GM18517 (cell line): Measurements from ENCODE around the gene CSF1R.
"Not testable (repeated sequence)": the region's sequence is repeated elsewhere in the genome, so short reads cannot be mapped to it uniquely, and the experiment has no call there.

ENCODE experiments used
- ATAC-seq: cut with Tn5 transposase; IDR thresholded peaks from one replicate; pipeline ENCODE4 v1.9.1; 2021; ENCODE audit warnings: mild to moderate bottlenecking, moderate library complexity; ENCODE audit not compliant: unreplicated experiment

Gene CSF1R

DNA sequence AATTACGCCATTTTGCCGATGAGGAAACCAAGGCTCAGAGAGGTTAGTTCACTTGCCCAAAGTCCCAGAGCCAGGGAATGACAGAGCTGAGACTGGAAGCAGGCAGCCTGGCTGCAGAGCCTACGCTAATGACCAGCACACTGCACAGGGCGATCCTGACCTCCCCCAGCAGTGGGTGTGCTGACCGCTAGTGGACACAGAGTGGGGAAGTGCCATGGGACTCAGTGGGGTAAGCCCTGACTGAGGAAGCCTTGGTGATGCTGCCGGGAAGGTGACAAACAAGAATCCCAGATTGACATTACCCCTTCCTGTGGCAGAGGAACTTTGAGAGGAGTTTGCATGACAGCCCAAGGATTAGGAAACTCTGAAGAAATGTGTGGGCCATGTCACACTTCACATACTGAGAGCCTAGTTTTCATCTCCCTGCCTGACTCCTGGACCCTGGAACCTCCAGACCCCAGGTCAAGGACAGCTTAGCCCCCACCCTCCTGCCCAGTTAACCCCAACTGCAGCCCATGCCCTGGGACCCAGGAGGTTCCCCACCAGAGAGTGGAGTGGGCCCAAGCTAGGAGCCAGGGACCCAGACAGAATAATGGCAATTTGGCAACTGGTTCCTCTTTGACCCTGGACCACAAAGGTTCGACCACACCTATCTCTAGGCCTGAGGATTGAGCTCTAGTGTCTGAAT, 19.7 kb upstream of the CSF1R start:
- no peak for ATAC-seq

DNA sequence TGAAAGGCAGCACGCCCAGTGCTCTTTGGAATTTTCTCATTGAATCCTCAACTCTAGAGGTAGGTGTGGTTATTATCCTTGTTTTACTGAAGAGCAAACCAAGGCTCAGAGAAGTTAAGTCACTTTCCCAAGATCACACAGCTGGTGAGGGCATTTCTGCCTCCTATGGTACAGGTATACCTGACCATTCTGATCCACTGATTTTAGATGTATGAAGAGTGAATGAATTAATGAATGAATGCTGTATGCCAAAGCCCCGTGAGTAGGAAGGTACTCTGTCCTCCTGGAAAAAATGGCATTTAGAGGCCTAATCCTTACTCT, 18.2 kb upstream of the CSF1R start:
- no peak for ATAC-seq

DNA sequence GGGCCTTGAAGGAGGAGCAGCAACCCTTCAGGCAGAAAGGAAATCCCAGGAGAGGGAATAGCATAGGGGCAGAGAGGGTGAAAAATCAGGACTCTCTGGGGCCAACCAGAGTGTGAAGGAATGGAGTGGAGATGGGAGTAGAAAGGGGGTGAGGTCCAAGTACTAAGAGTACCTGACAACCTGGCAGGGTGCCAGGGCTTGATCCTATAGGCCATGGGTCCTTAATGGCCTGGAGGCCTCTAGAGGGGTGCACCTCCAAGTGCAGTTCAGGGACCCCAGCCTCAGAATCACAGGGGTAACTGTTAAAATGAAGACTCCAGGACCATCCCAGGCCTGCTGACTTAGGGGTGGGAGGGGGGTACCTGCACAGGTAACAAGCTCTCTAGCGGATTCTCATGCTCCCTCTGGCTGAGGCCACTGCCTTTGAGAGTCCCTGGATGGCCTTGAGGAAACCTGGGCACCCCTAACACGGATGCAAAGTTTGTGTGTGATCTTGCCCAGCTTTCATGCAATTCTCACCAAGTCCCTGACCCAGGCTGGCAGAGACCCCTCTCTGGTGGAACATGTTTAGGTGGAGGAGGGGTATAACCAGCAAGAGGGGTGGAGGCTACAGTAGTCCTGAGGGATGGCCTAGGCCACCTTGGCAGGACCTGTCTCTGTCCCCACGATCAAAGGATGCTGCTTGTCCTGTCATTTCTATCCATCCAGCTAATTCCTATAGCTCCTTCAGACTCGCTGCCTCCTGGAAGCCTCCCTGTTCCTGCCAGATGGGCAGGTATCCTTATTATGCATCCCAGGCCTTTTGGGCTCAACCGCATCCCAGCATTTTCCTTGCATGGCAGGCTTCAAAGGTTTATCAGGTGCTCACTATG, 17.6 kb upstream of the CSF1R start:
- ATAC-seq, result no peak

DNA sequence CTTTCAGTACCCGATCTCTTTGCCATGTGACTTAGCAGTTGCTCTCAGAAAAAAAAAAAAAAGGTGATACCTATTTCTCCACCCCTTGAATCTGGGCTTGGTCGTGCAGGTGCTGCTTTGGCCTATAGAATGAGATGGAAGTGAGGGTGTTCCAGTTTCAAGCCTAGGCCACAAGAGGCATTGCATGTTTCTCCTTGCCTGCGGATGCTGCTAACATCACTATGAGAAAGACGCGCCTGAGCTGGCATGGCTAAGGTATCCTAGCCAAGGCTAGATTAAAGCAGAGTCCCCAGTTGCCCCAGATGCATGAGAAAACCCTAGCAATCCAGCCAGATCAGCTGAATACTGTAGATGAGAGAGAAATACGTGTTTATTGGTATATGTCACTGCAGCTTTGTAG, 14.7 kb upstream of the CSF1R start:
- no peak for ATAC-seq

DNA sequence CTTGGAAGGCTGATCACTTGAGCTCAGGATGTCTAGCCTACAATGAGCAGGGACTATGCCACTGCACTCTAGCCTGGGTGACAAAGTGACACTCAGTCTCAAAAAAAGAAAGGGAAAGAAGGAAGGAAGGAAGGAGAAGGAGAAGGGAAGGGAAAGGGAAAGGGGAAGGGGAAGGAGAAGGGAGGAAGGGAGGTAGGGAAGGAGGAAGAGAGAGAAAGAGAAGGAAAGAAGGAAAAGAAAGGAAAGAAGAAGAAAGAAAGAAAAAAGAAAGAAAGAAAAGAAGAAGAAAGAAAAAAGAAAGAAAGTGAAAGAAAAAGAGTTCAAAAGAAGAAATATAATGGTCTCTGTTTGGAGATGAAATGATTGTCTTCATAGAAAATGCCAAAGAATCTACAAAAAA, 10.8 kb upstream of the CSF1R start:
- no peak for ATAC-seq

DNA sequence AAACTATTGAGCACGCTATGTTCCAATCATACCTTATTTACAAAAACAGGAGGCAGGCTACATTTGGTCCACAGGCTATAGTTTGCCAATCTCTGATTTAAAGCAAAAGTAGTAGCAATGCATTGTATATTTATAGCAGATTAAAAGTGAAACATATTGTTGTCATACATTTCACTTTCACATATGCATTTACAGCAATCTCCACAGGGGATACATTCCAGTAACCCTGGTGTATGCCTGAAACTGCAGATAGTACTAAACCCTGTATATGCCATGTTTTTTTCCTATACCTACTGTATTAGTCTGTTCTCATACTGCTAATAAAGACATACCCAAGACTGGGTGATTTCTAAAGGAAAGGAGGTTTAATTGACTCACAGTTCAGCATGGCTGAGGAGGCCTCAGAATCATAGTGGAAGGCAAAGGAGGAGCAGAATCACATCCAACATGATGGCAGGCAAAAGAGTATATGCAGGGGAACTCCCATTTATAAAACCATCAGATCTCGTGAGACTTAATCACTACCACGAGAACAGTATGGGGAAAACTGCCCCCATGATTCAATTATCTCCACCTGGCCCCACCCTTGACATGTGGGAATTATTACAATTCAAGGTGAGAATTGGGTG, 5.9 kb upstream of the CSF1R start:
- ATAC-seq, result peak; percentile 76

DNA sequence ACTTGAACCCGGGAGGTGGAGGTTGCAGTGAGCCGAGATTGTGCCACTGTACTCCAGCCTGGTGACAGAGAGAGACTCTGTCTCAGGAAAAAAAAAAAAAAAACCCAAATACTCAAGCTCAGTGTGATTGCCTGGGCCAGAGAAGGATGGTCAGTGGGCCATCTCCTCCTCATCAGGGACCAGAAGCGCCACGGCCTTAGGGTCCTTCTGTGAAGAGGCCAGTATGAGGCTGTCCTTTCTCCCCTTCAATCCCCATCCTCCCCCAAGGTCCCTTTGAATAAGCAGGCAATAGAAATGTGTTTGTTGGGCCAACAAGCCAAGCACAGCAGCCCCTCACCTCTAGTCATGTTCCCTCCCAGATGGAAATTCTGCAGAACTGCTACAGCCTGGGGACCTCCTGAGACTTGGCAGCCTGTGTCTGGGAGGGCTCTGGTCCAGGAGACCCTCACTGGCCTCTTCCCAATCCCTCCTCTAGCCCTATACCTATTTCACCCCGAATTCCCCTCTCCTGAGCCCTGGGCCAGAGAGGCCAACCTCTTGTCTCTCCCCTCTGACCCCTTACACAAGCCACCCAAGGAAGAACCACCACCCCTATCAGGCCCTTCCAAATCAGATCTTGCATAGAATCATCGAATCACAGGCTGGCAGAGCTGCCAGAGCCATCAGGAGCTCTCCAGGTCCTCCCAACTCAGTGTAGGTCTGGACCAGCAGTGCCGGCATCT, 1.0 kb downstream of the CSF1R start:
- ATAC-seq, result no peak

DNA sequence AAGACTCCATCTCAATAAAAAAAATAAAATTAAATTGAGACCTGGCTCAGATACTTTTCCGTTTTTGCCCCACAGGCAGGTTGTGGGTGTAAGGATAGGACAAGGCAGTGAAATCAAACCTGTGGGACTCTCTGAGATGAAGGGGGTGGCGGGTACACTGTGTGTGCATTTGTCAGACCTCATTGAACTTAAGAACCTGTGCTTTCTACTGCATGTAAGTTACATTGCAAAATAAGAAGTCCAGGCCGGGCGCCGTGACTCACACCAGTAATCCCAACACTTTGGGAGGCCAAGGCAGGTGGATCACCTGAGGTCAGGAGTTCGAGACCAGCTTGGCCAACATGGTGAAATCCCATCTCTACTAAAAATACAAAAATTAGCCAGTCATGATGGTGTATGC, 1.6 kb downstream of the CSF1R start:
- not testable (repeated sequence) for ATAC-seq

DNA sequence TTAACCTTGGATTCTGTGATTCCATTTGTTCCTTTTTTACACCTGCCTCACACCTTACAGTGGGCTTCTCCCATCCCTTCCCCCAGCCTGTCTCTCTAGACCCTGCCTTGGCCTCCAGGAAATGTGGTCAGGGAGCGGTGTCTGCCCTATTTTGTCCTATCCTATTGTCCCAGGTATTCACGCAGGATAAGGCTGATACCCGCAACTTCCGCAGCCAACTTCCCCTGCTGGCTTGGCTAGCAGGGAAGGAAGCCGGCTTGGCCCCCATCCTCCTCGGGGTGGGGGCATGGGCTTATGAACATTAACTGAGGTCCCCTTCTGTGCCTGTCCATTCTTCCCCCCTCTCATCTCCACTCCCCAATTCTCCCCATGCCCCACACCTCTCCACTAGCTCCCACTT, 3.5 kb downstream of the CSF1R start:
- no peak for ATAC-seq

DNA sequence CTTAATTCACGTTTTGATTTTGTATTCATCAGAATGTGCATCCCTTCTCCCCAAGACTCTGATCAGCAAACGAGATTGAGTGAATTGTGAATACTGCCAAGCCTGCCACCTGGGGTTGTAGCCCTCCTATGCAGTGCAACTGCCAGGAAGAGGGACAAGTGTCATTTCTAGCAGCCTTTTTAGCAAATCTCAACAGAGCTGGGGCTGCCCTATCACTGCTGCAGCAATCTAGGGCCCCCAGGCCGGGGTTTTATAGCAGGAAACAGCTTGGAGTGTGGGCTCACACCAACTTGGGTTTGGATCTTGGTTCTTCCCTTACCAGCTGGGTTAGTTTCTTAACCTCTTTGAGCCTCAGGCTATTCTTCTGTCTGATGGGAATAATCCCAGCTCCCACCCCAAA, 4.0 kb downstream of the CSF1R start:
- ATAC-seq, result no peak

DNA sequence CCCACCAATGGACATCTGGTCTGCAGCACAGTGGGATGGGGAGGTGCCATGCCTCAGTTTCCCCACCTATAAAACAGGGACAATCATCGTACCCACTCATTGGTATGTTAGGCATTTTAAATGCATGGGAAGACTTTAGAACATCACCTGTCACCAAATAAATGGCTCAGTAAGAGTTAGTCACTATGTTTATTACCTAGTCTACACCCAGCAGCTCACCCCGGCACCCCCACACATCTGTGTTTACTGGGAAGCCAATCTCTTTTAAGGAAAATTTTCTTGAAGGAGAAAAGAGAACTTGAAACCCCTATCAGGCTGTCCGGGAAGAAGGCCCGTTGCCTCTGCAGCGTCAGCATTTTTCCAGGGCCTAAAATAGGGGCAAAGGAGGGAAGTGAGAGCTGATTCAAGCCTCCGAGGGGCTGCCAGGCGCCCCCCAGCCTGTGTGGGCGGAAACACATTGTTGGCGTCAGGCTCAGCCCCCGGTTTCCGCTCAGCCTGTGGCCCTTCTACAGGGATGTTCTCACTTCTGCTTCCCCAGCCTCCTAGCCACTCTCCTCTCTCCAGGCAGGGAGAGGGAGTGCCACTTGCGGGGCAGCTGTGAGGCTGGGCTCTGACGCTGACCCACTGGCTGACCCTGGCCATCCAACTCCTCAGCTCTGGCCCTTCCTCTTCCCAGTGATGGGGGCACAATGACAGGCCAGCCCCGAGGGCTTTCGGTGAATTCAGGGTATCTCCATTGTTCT, 4.6 kb downstream of the CSF1R start:
- peak; percentile 72 for ATAC-seq

DNA sequence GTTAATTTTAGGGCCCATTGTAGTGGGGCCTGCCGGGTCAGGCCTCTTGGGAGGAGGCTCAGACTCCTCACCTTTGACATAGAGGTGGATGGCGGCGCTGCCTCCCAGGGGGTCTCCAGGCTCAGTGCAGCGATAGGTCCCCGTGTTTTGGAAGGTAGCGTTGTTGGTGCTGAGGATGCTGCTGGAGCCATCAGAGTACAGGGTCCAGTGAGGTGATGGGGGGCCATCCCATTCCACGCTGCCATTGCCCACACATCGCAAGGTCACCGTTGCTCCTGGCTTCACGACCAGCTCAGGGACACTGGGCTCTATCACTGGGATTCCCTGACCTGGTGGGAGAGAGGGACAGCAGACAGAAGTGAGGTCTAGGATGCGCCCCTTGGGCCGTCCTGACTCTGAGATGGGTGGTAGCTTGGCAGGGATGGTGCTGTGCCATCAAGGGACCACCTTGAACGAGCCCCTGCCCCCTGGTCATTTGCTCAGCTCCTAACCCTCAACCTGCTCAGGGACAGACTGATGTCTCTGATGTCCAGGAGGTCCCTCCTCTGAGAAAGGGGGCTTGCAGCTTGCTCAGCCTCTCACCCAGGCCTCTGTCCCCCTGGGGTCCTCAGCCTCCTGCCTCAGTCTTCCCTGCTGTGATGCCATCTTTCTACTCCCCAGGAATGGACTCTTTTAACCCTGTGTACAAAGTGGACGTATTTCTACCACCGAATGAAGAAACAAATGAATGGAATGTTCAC, 5.5 kb downstream of the CSF1R start:
- ATAC-seq, result no peak

DNA sequence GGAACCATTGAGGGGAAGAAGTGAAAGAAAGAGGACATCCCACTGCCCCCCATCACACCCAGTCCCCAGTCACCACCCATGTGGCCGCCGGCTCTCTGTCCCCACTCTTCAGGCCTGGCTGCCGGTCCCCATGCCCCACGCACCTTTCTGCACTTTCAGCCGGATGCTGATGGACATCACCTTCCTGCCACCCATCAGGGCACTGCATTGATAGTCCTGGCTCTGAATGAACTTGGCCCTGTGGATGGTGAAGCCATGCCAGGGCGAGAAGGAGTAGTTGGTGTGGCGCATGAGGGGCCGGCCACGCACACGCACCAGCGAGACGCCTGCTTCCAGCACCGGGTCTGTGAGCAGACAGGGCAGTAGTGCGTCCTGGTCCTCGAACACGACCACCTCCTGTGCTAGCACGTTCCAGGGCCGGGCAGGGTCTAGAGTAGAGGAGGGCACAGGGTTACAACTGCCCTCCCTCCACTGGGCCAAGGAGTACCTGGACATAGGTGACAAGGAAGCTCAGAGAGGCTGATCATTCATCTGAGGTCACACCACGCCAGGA, 6.4 kb downstream of the CSF1R start:
- ATAC-seq, result no peak

DNA sequence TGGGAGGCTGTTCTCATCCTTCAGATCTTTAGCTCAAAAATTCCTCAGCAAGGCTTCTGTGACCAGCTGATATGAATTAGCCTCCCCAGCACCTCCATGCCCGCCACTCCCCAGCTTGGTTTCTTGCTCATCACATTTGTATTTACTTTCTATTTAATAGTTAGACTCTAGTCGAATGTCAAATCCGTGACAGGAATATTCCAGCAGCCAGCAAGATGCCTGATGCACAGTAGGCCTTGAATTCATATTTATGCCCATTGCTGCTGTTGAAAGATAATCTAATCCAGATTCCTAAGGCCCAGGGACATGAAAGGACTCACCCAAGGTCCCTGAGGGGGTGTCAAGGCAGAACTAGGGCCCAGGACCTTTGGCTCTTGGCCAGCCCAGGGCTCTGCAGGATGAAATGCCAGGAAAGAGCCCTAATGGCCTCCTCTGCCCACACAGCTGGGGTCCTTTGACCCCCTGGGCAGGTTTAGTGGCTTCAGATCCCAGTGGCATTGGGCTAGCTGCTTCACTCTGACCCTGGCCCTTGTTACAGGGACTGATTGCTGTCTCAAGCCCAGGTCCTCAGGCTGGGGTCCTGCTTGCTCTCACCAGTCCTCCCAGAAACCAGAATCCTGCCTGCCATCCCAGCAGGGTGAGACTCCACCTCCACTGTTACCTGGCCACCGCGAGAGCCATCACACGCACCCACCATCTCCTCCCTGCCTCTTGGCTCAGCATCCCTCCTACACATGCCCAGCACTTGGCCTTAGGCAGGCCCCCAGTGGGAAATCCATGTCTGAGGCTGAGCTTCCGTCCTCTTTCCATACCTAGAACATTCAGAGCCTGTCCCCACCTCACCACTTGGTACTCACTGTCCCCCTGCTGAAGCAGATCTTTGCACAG, 7.3 kb downstream of the CSF1R start:
- no peak for ATAC-seq

DNA sequence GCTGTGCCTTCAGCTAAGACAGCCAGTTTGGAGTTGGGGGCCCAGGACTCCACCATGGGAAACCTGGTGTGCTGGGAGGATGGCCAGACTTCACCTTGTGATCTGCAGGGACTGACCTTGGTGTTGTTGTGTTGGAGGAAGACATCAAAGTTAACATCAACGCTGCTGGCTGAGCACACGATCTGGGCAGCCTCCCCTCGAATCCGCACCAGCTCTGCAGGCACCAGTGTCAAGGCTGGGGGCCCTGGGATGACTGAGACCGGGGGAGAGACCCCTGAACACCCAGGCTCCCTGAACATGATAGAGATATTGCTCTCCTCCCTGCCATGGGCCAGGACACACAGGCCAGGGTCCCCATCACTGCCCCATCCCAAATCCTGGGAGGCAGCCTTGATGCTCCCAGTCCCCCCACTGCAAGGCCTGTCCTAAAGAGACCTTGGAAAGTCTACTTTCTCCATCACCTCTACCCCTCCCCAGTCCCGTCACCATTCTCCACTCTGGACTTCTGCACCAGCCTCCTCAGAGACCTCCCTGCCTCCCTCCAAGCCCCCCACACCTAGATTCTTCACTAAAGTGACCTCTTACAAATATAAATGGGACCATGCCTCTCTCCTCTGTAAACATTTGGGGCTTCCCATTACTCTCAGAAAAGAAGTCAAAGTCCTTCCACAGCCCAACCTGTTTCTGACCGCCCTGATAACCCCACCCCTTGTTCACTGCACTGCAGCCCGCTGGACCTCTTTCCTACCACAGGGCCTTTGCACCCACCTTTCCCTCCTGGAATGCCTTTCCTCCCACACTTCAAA, 8.2 kb downstream of the CSF1R start:
- ATAC-seq, result no peak

DNA sequence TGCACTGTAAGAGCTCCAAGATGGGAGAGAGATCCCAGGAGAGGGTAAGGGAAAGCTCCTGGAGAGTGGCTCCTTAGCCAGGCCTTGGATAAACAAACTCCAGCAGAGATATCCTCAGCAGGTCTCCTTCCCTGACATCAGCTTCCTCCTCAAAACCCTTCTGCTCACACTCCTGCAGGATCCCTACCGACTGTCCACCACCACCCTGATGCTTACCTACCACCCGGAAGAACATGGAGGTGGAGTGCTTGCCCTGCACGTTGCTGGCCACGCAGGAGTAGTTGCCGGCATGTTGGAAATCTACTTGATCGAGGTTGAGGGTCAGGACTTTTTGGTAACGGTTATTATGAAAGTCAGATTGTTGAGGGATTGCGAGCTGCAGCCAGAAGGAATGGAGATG, 9.3 kb downstream of the CSF1R start:
- no peak for ATAC-seq

DNA sequence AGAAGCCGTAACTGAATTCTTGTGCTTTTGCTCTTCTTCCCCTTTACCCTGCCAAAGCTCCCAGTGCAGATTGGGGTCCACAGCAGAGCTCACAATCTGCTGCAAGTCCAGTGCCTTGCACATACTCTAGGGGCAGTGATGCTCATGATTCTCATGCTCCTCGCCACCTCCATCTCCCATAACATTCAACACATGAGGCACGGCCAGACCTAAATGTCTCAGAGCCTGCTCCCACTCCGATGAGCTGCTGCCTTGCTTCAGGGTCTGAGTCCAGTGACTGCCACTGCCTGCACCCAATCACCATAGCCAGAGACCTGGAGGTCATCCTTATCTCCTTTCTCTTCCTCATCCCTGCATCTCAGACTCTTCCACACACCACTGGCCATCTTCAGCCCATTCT, 10.5 kb downstream of the CSF1R start:
- ATAC-seq, result no peak

DNA sequence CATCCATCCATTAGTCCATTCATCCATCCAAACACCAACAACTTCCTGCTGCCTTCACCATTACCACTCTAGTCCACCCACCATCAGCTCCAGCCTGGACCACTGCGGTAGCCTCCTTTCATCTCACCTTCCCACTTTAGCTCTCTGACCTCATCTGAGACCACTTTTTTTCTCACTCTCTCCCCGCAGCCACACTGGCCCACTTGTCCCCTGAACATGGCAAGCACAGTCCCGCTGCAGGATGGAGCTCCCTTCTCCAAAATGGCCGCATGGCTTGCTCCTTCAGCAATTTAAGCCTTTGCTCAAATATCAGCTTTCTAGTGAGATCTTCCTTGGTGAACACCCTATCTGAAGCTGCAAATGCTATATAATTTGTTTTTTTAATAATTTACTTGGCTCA, 11.1 kb downstream of the CSF1R start:
- ATAC-seq, result no peak
